Smooth muscle cell (in vitro differentiated cells): ENCODE measurements around the gene FAHD2B. TPM values are rescaled to one million over a fixed set of nuclear protein-coding genes. Genes with fewer than 3 reads are reported as not detected.
"Not testable (repeated sequence)": the region's sequence is repeated elsewhere in the genome, so short reads cannot be mapped to it uniquely, and the experiment has no call there.

Source experiments
- DNase-seq: peaks from one replicate; lab custom pipeline; 2025; ENCODE audit not compliant: unreplicated experiment; lab: John Stamatoyannopoulos, UW
- H2AFZ ChIP-seq: fragments of 200-600 bp; sonication (generic); 2 replicates; pipeline ENCODE4 v1.6.0; 2016; ENCODE audit warnings: antibody characterized with exemption, low read depth, mild to moderate bottlenecking
- H3F3A ChIP-seq: fragments of 200-600 bp; sonication (generic); 2 replicates; pipeline ENCODE4 v1.6.0; 2017; ENCODE audit warnings: antibody characterized with exemption, low read depth
- H3K27ac ChIP-seq: fragments of 200-600 bp; sonication (generic); 2 replicates; pipeline ENCODE4 v1.5.1; 2016; ENCODE audit warnings: low read depth, mild to moderate bottlenecking
- H3K27me3 ChIP-seq: fragments of 200-600 bp; sonication (generic); 2 replicates; pipeline ENCODE4 v1.6.1; 2016; ENCODE audit warnings: low read depth, mild to moderate bottlenecking
- H3K36me3 ChIP-seq: fragments of 200-600 bp; sonication (generic); 2 replicates; pipeline ENCODE4 v1.5.1; 2016; ENCODE audit warnings: low read depth
- H3K4me1 ChIP-seq: fragments of 200-600 bp; sonication (generic); 2 replicates; pipeline ENCODE4 v1.5.1; 2016; ENCODE audit warnings: low read depth
- H3K4me2 ChIP-seq: fragments of 200-600 bp; sonication (generic); 2 replicates; pipeline ENCODE4 v1.6.0; 2016; ENCODE audit warnings: mild to moderate bottlenecking
- H3K4me3 ChIP-seq: fragments of 200-600 bp; sonication (generic); 2 replicates; pipeline ENCODE4 v1.5.1; 2016; ENCODE audit warnings: mild to moderate bottlenecking
- H3K79me2 ChIP-seq: fragments of 200-600 bp; sonication (generic); 2 replicates; pipeline ENCODE4 v1.6.0; 2016; ENCODE audit warnings: low read depth, mild to moderate bottlenecking
- H3K9ac ChIP-seq: fragments of 200-600 bp; sonication (generic); 2 replicates; pipeline ENCODE4 v1.6.0; 2016; ENCODE audit warnings: low read depth
- H3K9me3 ChIP-seq: fragments of 200-600 bp; sonication (generic); replicated peaks from 2 replicates; pipeline ENCODE4 v1.5.1; 2016; ENCODE audit warnings: low read depth
- H4K20me1 ChIP-seq: fragments of 200-600 bp; sonication (generic); 2 replicates; pipeline ENCODE4 v1.6.0; 2016; ENCODE audit warnings: low read depth
- WGBS: methylation state at CpG from one replicate; pipeline ENCODE4 v1.1.7; 2016; ENCODE audit warnings: low lambda C conversion rate; 5-methylcytosine and 5-hydroxymethylcytosine counted together
- polyA plus RNA-seq: library from polyadenylated mRNA; unstranded; fragments of >200 nt; fragmentation: Nextera tagmentation; extraction: Ambion mirVana; gene quantifications from 2 replicates; pipeline ENCODE4 v1.2.1, GENCODE V29; 2016
- total RNA-seq: library from RNA; depleted of rRNA; stranded (reverse); fragments of >200 nt; gene quantifications from 2 replicates; pipeline ENCODE4 v1.2.3, GENCODE V29; 2014

FAHD2B gene
- total and polyA plus RNA-seq, 2 experiments from 2014 or later: 16.0 to 31.2 TPM

DNA sequence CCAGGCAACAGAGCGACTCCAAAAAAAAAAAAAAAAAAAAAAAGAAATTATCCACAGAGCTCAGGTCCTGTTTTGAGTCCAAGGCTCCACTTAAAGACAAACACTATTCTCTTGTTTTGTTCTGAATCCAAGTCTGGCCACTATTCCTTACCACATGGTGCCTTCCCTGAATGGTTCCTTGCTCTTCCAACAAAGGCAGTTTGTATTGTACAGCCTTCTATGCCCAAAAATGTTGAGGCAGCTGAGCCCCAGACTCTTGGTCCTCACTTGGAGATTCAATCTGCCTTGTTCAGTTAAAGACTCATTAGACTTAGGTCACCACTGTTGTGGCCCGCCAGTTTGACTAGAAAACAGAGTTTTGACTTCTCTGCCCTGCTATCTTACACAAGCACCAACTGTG lies 1.7 kb downstream of the FAHD2B start:
- WGBS: 100% methylated on average over 2 of the region's 2 CpGs
- H3K4me3 ChIP-seq, H3K27me3 ChIP-seq, H3K9ac ChIP-seq, DNase-seq, H2AFZ ChIP-seq, H3K27ac ChIP-seq, H3K4me1 ChIP-seq, H4K20me1 ChIP-seq, H3F3A ChIP-seq, H3K79me2 ChIP-seq, H3K9me3 ChIP-seq, H3K36me3 ChIP-seq, H3K4me2 ChIP-seq: not testable (repeated sequence)

DNA sequence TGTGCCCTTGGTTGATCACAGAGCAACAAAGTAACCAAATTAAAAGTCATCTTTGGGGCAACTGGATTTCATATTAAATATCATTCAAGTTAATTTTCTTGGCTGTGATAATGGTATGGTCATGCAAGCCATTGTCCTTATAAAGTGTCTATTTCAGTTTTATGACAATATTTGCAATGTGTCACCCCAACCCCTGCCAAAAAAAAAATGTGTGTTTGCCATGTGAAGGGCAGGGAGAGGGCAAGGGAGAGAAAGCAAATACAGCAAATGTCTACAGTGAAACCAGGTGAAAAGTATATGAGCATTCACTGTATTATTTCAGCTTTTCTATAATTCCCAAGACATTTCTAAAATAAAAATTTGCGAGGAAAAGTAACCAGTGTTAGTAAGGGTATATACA lies 6.0 kb downstream of the FAHD2B start:
- H3K4me3 ChIP-seq, H3K36me3 ChIP-seq, DNase-seq, H2AFZ ChIP-seq, H3K27ac ChIP-seq, H3K9ac ChIP-seq, H4K20me1 ChIP-seq, H3K4me1 ChIP-seq, H3K79me2 ChIP-seq, H3F3A ChIP-seq, H3K9me3 ChIP-seq, H3K27me3 ChIP-seq, H3K4me2 ChIP-seq: not testable (repeated sequence)
- 100% methylated on average over 1 of the region's 1 CpG for WGBS

DNA sequence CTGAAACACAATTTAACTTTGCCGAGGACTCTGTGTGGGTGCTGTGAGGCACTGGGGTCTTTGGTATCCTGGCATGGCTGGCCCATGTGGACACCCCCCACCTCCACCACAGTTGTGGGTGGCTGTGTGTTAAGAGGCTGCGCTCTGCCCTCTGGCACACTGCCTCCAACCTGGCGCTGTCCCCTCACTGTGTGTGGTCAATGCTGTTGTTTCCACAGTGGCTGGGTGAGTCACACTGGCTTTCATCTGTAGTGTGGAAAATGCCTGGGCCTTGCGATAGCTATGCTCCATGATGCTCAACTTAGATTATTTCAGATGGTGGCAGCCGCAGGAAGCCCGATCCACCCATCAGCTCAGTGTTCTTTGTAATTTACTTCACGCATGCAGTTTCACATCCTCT lies 9.6 kb downstream of the FAHD2B start:
- H3K27me3 ChIP-seq, H3K4me1 ChIP-seq, H3K36me3 ChIP-seq, H2AFZ ChIP-seq, H3K79me2 ChIP-seq, H3K9ac ChIP-seq, H3F3A ChIP-seq, H3K4me3 ChIP-seq, H3K4me2 ChIP-seq, H3K27ac ChIP-seq, H4K20me1 ChIP-seq, DNase-seq, H3K9me3 ChIP-seq: not testable (repeated sequence)
- 61% methylated on average over 4 of the region's 7 CpGs for WGBS

- not testable (repeated sequence) for H3K36me3 ChIP-seq, H3K79me2 ChIP-seq, H3K4me1 ChIP-seq, H3K9me3 ChIP-seq, H4K20me1 ChIP-seq, H2AFZ ChIP-seq, H3K27ac ChIP-seq, DNase-seq, H3F3A ChIP-seq, H3K4me3 ChIP-seq, H3K4me2 ChIP-seq, H3K27me3 ChIP-seq, H3K9ac ChIP-seq
- 93% methylated on average over 7 of the region's 7 CpGs for WGBS
Measured at GRCh38 chr2:97083516-97083915, 11.2 kb downstream of the FAHD2B start.

DNA sequence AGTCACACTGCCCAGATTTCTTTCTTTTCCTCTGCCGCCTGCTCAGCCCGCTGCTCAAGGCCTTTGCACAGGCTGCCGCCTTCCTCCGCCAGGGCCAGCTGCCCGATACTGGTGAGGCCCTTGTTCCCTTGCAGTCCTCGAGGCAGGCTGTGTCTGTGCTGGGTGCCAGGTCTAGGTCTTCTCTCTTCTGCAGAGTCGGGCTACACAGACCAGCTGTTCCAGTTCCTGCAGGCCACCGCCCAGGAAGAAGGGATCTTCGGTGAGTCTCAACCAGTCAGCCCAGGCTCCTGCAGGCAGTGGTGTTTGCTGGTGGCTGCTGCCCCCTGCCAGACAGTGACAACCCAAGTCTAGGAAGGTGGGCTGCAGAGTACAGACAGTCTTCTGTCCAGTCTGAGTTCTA lies 12.5 kb downstream of the FAHD2B start:
- 63% methylated on average over 4 of the region's 9 CpGs for WGBS
- H3K9me3 ChIP-seq, H2AFZ ChIP-seq, H3K9ac ChIP-seq, H3K4me3 ChIP-seq, H3K79me2 ChIP-seq, H3K27me3 ChIP-seq, H3K27ac ChIP-seq, H3K4me1 ChIP-seq, H3K4me2 ChIP-seq, H4K20me1 ChIP-seq, DNase-seq, H3F3A ChIP-seq, H3K36me3 ChIP-seq: not testable (repeated sequence)

DNA sequence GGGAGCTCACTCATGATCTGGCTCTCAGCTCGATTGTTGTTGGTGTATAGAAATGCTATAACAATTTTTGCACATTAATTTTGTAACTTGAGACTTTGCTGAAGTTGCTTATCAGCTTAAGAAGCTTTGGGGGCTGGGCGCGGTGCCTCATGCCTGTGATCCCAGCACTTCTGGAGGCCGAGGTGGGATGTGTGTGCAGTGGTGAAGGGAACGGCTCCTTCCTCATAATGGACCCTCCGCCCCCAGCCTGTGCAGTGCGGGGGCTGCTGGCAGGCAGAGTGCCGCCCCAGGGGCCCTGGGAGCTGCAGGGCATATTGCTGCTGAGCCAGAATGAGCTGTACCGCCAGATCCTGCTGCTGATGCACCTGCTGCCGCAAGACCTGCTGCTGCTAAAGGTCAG lies 13.8 kb downstream of the FAHD2B start:
- H3K27ac ChIP-seq, H4K20me1 ChIP-seq, H3K9me3 ChIP-seq, H3F3A ChIP-seq, H3K79me2 ChIP-seq, H3K27me3 ChIP-seq, H3K9ac ChIP-seq, H2AFZ ChIP-seq, DNase-seq, H3K4me3 ChIP-seq, H3K4me1 ChIP-seq, H3K4me2 ChIP-seq, H3K36me3 ChIP-seq: not testable (repeated sequence)
- 92% methylated on average over 7 of the region's 10 CpGs for WGBS

DNA sequence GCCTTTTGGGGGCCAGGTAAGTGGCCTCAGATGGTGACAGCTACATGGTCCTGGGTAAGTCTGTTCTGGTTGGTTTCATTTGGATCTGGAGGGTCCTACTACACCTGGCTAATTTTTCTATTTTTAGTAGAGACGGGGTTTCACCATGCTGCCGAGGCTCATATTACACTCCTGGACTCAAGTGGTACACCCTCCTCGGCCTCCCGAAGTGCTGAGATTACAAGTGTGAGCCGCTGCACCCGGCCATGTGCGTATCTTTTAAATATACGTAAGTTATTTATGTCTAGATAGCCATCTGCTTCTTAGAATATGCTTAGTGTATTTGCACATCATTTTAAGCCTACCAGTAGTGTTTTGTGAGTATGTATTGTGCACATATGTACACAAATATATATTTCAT lies 17.5 kb downstream of the FAHD2B start:
- not testable (repeated sequence) for H3K27me3 ChIP-seq, H3K9ac ChIP-seq, H3K27ac ChIP-seq, H4K20me1 ChIP-seq, H3K79me2 ChIP-seq, H2AFZ ChIP-seq, H3K4me1 ChIP-seq, H3K4me2 ChIP-seq, H3K36me3 ChIP-seq, DNase-seq, H3K9me3 ChIP-seq, H3F3A ChIP-seq, H3K4me3 ChIP-seq
- WGBS: 85% methylated on average over 8 of the region's 8 CpGs

DNA sequence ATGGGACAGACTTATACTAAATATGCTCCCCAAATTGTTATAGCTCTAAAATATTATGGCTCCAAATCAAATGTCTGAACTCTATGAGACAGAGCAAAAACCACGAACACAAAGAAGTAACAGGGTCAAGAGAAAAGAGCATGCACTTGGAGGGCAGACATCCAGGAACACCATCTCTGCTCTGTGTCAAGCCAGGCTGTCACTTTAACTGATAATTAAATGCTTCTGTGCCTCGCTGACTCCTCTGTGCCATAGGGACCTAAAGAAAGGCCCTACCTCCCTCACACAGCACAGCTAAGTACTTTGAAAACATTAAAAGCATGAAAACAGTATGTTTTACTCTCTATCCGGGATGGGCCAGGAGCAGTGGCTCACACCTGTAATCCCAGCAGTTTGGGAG lies 23.8 kb downstream of the FAHD2B start:
- H3K36me3 ChIP-seq, DNase-seq, H3K27me3 ChIP-seq, H2AFZ ChIP-seq, H3K4me1 ChIP-seq, H3K79me2 ChIP-seq, H3K9ac ChIP-seq, H3K4me3 ChIP-seq, H3F3A ChIP-seq, H3K9me3 ChIP-seq, H3K4me2 ChIP-seq, H4K20me1 ChIP-seq, H3K27ac ChIP-seq: not testable (repeated sequence)
- 47% methylated on average over 2 of the region's 3 CpGs for WGBS

DNA sequence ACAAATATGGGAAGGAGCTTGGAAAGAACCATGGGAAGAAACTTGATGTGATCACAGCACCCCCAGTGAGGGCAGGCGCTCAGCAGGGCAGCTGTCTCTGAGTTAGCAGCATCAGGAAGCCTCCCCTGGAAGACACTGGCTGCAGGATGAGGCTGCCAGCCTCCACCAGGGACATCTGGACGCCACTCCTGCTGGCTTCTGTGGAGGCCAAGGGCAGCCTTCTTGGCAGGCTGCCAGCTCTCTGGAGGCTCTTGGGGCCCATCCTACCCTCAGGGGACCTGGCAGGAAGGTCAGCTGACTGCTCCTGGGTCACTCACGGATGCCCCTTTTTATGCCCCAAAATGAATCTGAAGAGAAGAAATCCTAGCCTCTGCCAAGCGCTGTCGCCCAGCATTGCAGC lies 26.0 kb downstream of the FAHD2B start:
- H3K4me2 ChIP-seq, H3F3A ChIP-seq, H3K36me3 ChIP-seq, H3K9ac ChIP-seq, H3K4me1 ChIP-seq, H3K27ac ChIP-seq, H3K4me3 ChIP-seq, DNase-seq, H3K27me3 ChIP-seq, H4K20me1 ChIP-seq, H3K79me2 ChIP-seq, H2AFZ ChIP-seq, H3K9me3 ChIP-seq: not testable (repeated sequence)
- WGBS: 89% methylated on average over 5 of the region's 5 CpGs
